ENCODE data around the gene MAPKBP1.
A peak's percentile ranks its signal among the peaks of the same experiment; 100 is the strongest.

Gene MAPKBP1

DNA sequence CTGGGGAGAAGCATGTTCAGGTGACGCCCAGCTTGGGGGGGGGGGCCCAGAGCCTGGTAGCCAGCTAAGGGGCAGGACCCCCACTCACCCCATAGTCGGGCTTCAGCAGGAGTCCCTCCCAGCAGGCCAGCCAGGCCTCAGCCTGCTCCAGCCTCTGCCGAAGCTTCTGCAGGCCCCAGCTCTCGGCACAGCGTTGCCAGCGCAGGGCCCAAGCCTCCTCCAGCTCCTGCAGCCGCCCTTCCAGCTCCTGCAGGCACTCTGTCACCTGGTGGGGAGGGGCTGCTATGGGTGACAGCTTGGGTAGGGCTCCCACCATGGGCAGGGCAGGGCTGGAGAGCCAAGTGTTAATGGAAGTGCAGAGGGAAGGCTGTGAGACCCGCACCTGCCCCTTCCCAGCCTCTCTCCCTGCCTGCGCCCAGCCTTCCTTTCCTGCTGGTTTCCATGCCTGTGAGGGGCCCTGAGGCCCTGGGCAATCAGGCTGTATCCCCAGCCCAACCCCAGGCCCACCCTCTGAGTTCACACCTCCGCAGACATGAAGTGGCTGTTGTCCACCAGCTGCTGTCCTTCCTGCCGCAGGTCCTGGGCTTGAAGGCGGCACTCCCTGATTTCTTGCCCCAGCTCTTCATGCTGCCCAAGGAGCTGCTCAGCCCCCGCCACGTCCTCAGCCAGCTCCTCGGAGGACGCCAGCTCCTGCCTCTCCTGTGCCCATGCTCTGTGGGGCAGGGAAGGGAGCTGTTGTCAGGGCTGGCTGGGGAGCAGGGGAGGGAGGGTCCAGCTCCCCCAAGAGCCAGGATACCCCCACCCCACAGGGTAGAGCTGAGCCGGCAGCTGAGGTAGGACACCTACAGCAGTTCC, 78.7 kb downstream of the MAPKBP1 start:
- Histone ChIP-seq H3K4me3 (no peak overlapping the region), H3K4me1 (peaks cover 0 to 35% (median 31%) of the 10 kb centered on the region in 10 experiments; a peak in 18 of 20 replicates), H3K27ac (no peak overlapping the region; a peak in 1 of 22 replicates), H3K4me2 (no peak overlapping the region), H3K27me3 (peaks cover 3 to 10% (median 7%) of the 10 kb centered on the region in 11 experiments; a peak in 13 of 22 replicates), H3K36me3 (peaks cover 0 to 14% (median 8%) of the 10 kb centered on the region in 11 experiments; a peak in 15 of 22 replicates), H3K9ac (no peak overlapping the region), H3K9me3 (replicated peaks in 1 of 11) (no peaks in the 10 kb centered on the region), H4K20me1 (peaks cover 0 to 75% (median 0%) of the 10 kb centered on the region in 11 experiments; a peak in 4 of 22 replicates)
- TF ChIP-seq Cebpa-rat (IDR thresholded peaks at IDR 0.05) = no peak

DNA sequence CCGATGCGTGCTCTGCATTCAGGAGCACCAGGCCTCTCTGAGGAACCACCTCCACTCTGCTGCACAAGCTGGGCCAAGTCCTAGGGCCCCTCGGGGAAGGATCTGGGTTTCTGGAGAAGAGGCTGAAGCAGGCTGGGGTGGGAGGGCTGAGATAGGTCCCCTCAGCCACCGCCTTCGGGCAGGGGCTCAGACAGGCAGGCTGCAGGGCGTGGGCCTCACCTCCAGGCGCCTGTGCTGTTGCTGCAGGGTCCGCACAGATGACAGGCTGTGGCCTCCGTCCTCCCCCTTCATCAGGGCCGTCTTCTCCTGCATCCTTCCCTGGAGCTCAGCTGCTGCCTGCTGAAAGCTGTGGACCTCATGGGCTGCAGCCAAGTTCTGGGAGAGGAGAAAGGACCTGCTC, 79.5 kb downstream of the MAPKBP1 start:
- H3K4me3 ChIP-seq = no peak overlapping the region
- H3K27ac ChIP-seq = no peak overlapping the region
- H3K9me3 ChIP-seq (replicated peaks in 1 of 11) = no peaks in the 10 kb centered on the region
- H3K9ac ChIP-seq = no peak overlapping the region
- H3K4me2 ChIP-seq = no peak overlapping the region
- peaks cover 0 to 66% (median 0%) of the 10 kb centered on the region in 11 experiments; a peak in 4 of 22 replicates for H4K20me1 ChIP-seq
- peaks cover 3 to 10% (median 7%) of the 10 kb centered on the region in 11 experiments; a peak in 13 of 22 replicates for H3K27me3 ChIP-seq
- H3K36me3 ChIP-seq = peaks cover 0 to 5% (median 0%) of the 10 kb centered on the region in 11 experiments; a peak in 4 of 22 replicates
- no peak for TF ChIP-seq Cebpa-rat (IDR thresholded peaks at IDR 0.05)
- peaks cover 0 to 40% (median 31%) of the 10 kb centered on the region in 10 experiments; a peak in 18 of 20 replicates for H3K4me1 ChIP-seq

DNA sequence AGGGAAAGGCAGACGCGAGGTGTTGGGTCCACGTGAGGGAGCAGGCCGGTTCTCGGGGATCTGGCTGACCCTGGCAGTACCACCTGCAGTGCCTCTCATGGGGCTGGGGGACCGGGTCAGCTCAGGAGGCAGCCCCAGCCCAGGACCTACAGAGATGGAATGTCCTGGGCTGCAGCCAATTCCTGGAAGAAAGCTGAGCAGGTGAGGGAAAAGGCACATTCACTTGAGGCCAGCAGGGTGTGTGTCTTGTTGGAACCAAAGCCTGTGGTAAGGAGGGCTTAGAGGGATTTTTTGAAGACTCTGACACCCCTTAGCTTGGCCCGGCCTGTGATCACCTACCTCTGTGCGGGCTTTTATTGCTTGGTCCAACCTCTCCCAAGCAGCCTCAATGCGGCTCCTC, 80.2 kb downstream of the MAPKBP1 start:
- Histone ChIP-seq H3K36me3 (no peaks in the 10 kb centered on the region), H4K20me1 (peaks cover 0 to 60% (median 0%) of the 10 kb centered on the region in 11 experiments; a peak in 4 of 22 replicates), H3K4me1 (peaks cover 1 to 44% (median 32%) of the 10 kb centered on the region in 10 experiments), H3K27me3 (peaks cover 3 to 10% (median 7%) of the 10 kb centered on the region in 11 experiments; a peak in 13 of 22 replicates), H3K27ac (no peak overlapping the region), H3K9me3 (replicated peaks in 1 of 11) (no peaks in the 10 kb centered on the region), H3K4me3 (no peak overlapping the region), H3K4me2 (no peak overlapping the region), H3K9ac (no peak overlapping the region)
- no peak for TF ChIP-seq Cebpa-rat (IDR thresholded peaks at IDR 0.05)

DNA sequence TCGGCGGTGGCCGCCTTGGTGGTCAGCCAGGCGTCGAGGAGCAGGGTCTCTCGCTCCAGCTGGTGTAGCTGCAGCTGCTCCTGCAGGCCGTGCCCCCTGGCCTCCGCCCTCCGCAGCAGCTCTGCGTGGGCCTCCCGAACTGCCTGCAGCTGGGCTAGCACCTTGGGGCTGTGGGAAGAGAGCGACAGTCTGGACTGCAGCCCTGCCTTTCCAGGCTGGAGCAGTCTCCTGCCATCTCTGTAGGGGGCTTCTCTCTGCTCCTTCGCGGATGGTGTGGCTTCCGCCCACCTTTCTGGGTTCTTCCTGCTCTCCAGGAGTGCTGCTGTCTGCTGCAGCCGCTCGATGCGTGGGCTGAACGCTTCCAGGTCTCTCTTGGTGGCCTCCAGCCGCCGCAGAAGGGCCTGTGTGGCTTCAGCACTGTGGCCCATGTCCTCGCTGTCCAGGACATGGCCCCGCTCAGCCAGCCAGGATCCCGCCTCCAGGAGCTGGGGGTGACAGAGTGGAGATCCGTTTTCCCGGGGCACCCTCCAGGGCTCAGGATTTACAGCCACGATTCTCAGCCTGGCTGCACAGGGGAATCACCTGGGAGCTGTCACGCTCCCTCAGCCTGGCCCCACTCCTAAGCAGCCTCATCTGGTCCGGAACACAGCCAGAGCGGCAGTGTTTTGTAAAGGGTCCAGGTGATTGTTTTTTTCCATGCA, 81.1 kb downstream of the MAPKBP1 start:
- peak overlapping the region in 1 of 11 experiments; percentile 16; a peak in 1 of 22 replicates for H3K9ac ChIP-seq
- no peak for TF ChIP-seq Cebpa-rat (IDR thresholded peaks at IDR 0.05)
- no peak overlapping the region for H3K4me3 ChIP-seq

DNA sequence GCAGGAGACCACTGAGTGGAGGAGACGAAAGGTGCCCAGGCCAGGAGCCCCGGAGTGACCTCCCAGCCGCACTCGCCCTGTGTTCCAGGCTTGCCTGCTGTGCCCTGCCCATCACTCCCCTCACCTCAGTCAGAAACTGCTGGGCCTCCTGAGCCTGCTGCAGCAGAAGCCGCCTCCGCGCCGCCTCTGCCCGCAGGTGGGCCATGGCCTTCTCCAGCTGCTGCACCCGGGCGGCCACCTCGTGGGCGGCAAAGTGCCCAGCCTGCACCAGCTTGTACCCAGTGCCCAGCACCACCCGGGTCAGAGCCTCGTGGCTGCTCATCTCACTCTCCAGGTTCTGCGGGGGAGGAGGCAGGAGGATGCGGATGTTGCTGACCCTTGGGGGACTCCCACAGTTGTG, 82.0 kb downstream of the MAPKBP1 start:
- H3K27ac ChIP-seq = no peak overlapping the region
- peak overlapping the region in 3 of 11 experiments; percentile 3 to 37 (median 10); a peak in 2 of 22 replicates for H3K4me2 ChIP-seq
- H3K4me1 ChIP-seq = peaks cover 12 to 47% (median 35%) of the 10 kb centered on the region in 10 experiments
- no peak for TF ChIP-seq Cebpa-rat (IDR thresholded peaks at IDR 0.05)
- H3K4me3 ChIP-seq = no peak overlapping the region
- H3K36me3 ChIP-seq = no peaks in the 10 kb centered on the region
- peaks cover 0 to 42% (median 0%) of the 10 kb centered on the region in 11 experiments; a peak in 3 of 22 replicates for H4K20me1 ChIP-seq
- peaks cover 0 to under 1% (median 0%) of the 10 kb centered on the region in 11 experiments; a peak in 5 of 22 replicates for H3K27me3 ChIP-seq
- H3K9me3 ChIP-seq (replicated peaks in 1 of 11) = no peaks in the 10 kb centered on the region
- H3K9ac ChIP-seq = no peak overlapping the region

More for the DNA sequence above, 81.1 kb downstream of the MAPKBP1 start:
- Histone ChIP-seq H3K9me3 (replicated peaks in 1 of 11) (no peaks in the 10 kb centered on the region), H3K27me3 (peaks cover 3 to 9% (median 7%) of the 10 kb centered on the region in 11 experiments; a peak in 13 of 22 replicates), H3K36me3 (no peaks in the 10 kb centered on the region), H4K20me1 (peaks cover 0 to 51% (median 0%) of the 10 kb centered on the region in 11 experiments; a peak in 3 of 22 replicates), H3K4me2 (peak overlapping the region in 7 of 11 experiments; percentile 15 to 54 (median 26); a peak in 9 of 22 replicates), H3K27ac (no peak overlapping the region), H3K4me1 (peaks cover 11 to 47% (median 37%) of the 10 kb centered on the region in 10 experiments)

DNA sequence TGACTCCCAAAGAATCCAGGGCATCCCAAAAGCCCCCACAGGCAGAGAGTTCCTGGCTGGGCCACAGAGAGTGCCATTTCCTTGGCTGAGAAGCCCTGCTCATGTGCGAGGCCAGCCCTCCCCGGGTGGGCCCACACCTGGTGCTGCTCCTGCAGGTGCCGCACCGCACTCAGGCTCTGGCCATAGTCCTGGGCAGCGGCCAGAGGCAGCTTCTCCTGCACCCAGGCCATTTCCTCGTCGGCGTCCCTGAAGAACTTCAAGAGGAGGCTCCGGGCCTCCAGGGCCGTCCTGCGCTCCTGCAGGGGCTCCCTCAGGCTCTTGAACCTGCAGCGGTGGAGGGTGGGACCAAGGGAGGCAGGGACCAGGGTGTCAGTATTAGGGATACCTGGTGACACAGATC, 82.4 kb downstream of the MAPKBP1 start:
- Histone ChIP-seq H3K36me3 (no peaks in the 10 kb centered on the region), H3K9ac (no peak overlapping the region), H3K4me3 (no peak overlapping the region), H3K9me3 (replicated peaks in 1 of 11) (no peaks in the 10 kb centered on the region), H4K20me1 (peaks cover 0 to 39% (median 0%) of the 10 kb centered on the region in 11 experiments; a peak in 3 of 22 replicates), H3K27ac (no peak overlapping the region), H3K4me1 (peaks cover 12 to 51% (median 38%) of the 10 kb centered on the region in 10 experiments), H3K4me2 (no peak overlapping the region; a peak in 1 of 22 replicates), H3K27me3 (no peaks in the 10 kb centered on the region)
- no peak for TF ChIP-seq Cebpa-rat (IDR thresholded peaks at IDR 0.05)

DNA sequence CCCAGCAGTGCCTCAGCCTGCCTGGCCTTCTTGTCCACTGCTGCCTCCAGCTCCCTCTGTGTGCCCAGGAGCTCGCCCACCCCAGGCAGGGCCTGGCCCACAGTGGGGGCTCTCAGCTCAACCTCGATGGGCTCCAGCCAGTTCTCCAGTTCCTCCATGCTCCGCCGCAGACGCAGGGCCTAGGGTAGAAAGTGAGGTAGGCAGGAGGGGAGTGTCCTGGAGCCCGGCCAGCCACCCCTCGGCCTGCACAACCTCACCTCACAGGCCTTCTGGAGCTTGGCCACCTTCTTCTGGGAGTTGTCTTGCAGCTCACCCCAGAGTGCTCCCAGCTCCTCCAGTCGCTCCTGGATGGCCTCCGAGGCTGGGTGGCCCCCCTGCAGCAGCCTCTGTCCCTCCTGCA, 83.0 kb downstream of the MAPKBP1 start:
- H3K9ac ChIP-seq = no peak overlapping the region
- H3K27me3 ChIP-seq = no peaks in the 10 kb centered on the region
- H3K4me1 ChIP-seq = peaks cover 12 to 57% (median 44%) of the 10 kb centered on the region in 10 experiments
- H3K27ac ChIP-seq = no peak overlapping the region
- H4K20me1 ChIP-seq = peaks cover 0 to 33% (median 0%) of the 10 kb centered on the region in 11 experiments; a peak in 3 of 22 replicates
- no peaks in the 10 kb centered on the region for H3K9me3 ChIP-seq (replicated peaks in 1 of 11)
- no peaks in the 10 kb centered on the region for H3K36me3 ChIP-seq
- TF ChIP-seq Cebpa-rat (IDR thresholded peaks at IDR 0.05) = no peak
- H3K4me3 ChIP-seq = no peak overlapping the region
- no peak overlapping the region for H3K4me2 ChIP-seq

DNA sequence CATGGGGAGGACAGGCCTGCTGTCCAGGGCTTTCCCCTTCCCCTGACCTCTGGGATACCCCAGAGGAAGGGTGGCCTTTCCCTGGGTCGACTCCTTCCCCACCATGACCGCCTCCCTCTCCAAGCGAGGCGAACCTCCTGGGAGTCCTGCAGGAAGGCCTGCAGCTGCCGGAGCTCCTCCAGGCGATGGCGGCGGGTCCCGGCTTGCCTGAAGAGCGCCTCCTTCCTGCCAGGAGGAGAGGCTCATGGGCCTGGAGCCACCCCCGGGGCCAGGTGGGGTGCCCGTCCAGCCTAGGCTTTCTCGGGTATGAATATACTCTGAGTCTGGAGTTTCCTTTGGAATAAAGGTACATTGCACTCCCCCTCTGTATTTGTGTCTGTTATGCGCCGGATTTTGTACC, 84.5 kb downstream of the MAPKBP1 start:
- no peaks in the 10 kb centered on the region for H3K9me3 ChIP-seq (replicated peaks in 1 of 11)
- TF ChIP-seq Cebpa-rat (IDR thresholded peaks at IDR 0.05) = no peak
- H4K20me1 ChIP-seq = peaks cover 0 to 20% (median 0%) of the 10 kb centered on the region in 11 experiments; a peak in 2 of 22 replicates
- H3K4me3 ChIP-seq = no peak overlapping the region
- H3K27ac ChIP-seq = no peak overlapping the region
- peaks cover 12 to 70% (median 57%) of the 10 kb centered on the region in 10 experiments for H3K4me1 ChIP-seq
- no peak overlapping the region for H3K9ac ChIP-seq
- peak overlapping the region in 1 of 11 experiments; percentile 7; a peak in 1 of 22 replicates for H3K4me2 ChIP-seq
- H3K27me3 ChIP-seq = no peaks in the 10 kb centered on the region; a peak in 1 of 22 replicates
- H3K36me3 ChIP-seq = no peaks in the 10 kb centered on the region

Measured in BLaER1 treated with 17β-estradiol and CSF1 and Interleukin-3, amounts not matched to agents 10 nM and 100 nM (cell line).